Gastrocnemius medialis (tissue), 4 donors: ENCODE data around the gene SLC37A1.

ENCODE experiments used
- POLR2A ChIP-seq, 2 donors: fragments of 450-650 bp; IDR thresholded peaks; one replicate each; pipeline ENCODE4 v1.6.1; 2017; ENCODE audit warnings: antibody characterized with exemption in 2 of 2, mild to moderate bottlenecking in 2 of 2, moderate library complexity in 2 of 2
- TF ChIP-seq, protein P1 (sequence below), 5 experiments: fragments of 450-650 bp in 3 of 5; fragments of 200-600 bp in 2 of 5; sonication (generic) in 2 of 5; IDR thresholded peaks in 4 of 5; conservative IDR thresholded peaks in 1 of 5; 1 replicate in 4 of 5; 2 replicates in 1 of 5; pipeline ENCODE4 v1.5.1; 2016 to 2019; ENCODE audit warnings: antibody characterized with exemption in 5 of 5, mild to moderate bottlenecking in 3 of 5, moderate library complexity in 3 of 5

DNA sequence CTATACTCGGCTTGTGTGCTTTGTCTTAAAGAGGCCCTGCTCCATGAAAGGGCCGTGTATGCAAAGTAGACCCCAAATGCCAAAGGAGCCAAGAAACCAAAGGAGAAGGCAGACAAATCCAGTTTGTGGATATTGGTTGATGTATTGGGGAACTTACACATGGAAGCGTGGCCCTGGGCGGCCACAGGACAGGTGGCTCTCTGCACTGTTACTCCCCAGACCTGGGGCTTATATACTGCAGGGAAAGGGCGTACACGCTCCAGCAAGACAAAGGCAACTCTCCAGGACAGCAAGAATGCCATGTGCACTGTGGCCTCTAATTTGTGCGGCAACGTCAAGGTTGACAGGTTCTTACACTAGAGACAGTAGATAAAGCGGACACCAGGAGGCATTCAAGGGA lies 42.4 kb upstream of the SLC37A1 start:
- no peak for TF ChIP-seq POLR2A (IDR thresholded peaks at IDR 0.05)
- TF ChIP-seq, protein P1, sequence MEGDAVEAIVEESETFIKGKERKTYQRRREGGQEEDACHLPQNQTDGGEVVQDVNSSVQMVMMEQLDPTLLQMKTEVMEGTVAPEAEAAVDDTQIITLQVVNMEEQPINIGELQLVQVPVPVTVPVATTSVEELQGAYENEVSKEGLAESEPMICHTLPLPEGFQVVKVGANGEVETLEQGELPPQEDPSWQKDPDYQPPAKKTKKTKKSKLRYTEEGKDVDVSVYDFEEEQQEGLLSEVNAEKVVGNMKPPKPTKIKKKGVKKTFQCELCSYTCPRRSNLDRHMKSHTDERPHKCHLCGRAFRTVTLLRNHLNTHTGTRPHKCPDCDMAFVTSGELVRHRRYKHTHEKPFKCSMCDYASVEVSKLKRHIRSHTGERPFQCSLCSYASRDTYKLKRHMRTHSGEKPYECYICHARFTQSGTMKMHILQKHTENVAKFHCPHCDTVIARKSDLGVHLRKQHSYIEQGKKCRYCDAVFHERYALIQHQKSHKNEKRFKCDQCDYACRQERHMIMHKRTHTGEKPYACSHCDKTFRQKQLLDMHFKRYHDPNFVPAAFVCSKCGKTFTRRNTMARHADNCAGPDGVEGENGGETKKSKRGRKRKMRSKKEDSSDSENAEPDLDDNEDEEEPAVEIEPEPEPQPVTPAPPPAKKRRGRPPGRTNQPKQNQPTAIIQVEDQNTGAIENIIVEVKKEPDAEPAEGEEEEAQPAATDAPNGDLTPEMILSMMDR (IDR thresholded peaks at IDR 0.05 in 4 of 5, conservative IDR thresholded peaks at IDR 0.05 in 1 of 5) = no peak
